GM18502 (cell line): Measurements from ENCODE around the gene PAM.
"Not testable (repeated sequence)": the region's sequence is repeated elsewhere in the genome, so short reads cannot be mapped to it uniquely, and the experiment has no call there.

Source experiments
- ATAC-seq: cut with Tn5 transposase; IDR thresholded peaks from one replicate; pipeline ENCODE4 v1.9.1; 2021; ENCODE audit warnings: mild to moderate bottlenecking; ENCODE audit not compliant: unreplicated experiment, poor library complexity

The PAM gene

DNA sequence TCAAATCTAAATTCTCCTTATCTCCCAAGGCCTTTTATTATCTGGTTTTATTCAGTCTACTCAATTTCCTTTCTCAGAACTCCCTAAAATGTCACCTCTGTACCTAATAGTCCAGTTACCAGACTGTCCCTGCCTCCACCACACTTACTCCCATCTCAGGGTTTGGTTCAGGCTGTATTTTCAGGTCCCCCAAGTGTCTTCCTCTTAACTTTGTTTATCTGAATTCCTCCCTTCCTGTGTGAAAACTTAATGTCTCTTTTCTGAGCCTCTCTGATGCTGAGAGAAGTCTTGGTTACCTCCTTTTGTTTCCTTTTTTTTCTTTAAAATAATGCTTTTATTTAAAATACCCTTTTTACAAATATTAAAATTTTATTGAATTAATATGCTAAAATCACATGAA lies 133.4 kb downstream of the PAM start:
- ATAC-seq, result no peak

DNA sequence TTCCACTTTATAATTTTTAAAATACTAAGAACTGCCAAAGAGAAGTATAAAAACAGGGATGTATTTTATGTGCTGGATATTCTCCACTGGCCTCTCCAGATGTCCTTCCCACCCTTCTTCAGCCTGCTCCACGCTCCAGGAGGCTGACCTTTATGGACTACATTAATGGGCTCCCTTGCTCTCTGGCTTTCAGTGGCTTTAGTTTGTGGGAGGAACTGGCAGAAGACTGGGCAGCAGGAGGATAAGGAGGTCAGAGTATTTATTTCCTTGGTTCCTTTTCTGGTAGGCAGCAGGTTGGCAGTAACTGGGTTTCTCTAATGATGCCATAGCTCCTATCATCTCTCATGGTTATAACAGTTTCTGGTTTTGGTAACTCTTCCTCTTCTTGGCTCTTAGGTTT lies 133.9 kb downstream of the PAM start:
- no peak for ATAC-seq

DNA sequence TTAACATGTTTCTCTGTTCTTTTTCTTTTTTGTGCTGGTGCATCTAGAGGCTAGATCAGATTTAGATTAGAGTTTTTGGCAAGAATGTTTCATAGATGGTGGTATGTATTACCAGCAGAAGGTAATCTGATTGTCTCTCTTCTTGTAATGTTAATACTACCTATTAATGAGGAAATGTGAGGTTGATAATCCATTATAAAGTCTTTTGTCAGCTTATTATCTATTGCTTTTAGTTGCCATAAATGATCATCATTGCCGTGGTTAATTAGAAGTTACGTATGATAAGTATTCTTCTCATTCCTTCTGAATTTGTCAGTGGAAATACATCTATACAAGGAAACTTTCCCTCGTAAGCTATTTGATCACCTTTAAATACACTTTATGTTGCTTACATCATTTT lies 135.0 kb downstream of the PAM start:
- ATAC-seq, result no peak

DNA sequence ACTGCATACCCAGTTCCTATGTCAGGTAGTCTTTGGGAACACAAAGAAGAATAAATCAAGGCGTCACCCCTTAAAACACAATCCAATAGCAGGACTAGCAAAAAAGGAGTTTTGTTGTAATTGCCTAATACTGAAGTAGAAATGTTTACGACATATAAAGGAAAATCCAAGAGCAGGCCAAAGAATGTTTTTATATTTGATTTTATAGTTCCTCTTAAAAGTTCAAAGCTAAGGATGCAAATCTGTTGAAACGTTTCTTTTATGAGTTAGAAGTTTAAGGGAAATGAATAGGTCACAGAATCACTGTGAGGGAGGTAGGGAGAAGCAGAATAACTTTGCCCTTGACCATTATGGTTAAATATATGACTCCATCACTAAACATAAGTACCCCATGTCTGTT lies 136.1 kb downstream of the PAM start:
- no peak for ATAC-seq

DNA sequence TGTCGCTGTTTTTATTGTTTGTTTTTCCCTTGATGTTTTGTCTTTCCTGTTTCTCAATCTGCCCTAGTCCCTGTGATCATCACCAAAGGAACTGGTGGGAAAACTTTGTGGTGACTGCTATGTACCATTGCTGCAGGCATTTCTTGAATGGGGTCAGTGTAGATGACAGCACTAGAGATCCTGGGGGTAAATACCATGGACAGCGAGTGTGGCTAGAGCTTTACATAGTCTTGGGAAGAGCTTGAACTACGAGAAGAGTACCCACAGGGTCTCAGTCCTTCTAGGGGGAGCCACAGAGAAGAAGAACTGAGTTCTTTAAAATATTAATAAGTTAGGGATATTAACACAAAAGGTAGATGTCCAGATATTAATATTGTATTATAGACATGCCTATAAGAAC lies 138.8 kb downstream of the PAM start:
- no peak for ATAC-seq

DNA sequence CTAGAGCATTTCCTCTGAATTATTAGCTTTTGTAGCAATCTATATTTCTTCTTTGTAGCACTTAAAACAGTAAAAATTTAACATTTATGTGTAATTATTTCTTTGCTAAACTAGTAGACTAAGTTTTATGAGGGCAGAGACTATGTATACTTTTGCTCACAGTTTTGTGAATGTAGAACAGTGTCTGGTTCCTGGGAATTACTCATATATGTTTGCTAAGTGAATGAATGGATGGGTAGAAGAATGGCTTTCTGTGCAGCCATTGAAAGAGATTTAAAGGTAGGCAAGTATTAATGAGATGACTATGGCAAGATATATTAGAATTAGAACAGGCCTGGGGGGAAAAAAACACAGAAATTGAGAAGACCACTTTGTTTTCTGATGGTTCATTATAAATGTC lies 140.1 kb downstream of the PAM start:
- ATAC-seq, result no peak

DNA sequence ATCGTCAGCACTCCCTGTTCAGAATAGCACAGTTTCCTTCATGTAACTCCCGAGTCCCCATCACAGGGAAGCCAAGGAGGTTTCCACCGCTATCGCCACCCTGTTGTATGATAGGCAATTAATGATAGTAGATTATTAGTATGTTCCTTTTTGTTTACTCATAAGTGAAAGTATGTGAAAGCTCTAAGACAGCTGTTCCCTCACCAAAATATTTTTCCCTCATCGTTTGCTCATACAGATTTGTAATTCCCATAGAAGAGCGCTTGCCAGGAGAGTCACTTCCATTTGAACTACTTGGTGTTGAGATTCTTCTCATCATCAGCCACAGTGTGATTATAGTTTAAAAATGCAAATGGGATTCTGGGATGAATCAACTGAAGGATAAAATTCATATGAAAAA lies 140.9 kb downstream of the PAM start:
- no peak for ATAC-seq

DNA sequence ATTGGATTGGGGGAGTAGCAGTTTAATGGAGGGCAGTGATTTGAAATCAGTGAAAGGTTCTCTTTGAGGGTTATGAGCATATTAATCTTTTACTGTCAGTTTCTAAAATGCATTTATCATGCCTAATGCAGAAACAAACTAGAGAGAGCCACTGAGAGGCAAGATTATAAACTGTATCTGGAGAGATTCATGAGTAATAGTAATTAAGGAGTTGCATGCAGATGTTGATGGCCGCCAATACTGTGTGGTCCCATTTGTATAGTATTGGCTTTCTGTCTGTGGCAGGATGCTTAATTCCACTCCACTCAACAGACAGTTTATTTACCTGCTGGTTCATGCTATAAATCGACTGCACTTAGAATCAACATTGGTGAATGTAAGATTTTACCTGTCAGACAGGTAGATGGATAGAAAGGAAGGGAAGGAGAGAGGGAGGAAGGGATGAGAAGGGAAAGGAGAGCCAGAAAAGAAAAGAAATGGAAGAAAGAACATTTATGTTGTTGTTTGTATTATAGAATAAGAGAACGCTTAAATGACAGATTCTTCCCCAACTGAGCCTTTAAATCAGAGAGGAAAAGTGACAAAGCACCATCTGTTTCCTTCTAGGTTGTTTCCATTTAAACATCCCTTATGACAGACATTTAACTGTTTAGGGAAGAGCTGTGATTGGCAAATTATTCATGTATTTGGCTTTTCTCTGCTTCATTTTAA lies 146.5 kb downstream of the PAM start:
- no peak for ATAC-seq

DNA sequence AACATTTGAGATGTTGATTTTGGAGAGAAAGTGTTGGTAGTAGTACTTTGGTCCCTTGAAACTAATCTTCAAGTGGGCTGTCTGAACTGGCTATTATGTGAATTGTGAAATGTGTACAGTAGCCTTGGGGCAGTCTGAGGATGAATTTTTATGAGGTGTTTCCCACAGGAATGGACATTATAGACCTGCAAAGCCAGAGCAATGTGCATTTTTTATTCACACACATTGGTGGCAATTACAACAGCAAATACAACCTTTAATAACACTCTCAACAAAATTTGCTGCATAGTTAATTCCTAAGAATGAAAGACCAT lies 147.0 kb downstream of the PAM start:
- ATAC-seq, result no peak

DNA sequence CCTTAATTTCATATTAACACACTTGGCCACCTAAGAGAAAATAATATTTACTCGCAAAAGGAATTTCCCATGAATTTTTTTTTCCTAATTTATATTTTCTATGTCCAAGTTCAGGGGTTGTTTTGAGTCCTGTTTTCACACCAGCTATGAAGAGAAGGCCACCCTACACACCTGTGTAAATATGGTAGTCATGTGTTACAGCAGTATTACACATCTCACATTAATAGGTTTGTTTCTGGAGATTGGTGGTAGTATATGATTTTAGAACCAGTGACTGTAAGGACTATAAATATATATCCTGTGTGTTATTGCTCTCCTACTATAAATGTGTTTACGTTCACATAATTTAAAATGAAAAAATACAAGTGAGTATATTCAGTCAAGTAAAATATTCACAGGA lies 147.5 kb downstream of the PAM start:
- no peak for ATAC-seq

DNA sequence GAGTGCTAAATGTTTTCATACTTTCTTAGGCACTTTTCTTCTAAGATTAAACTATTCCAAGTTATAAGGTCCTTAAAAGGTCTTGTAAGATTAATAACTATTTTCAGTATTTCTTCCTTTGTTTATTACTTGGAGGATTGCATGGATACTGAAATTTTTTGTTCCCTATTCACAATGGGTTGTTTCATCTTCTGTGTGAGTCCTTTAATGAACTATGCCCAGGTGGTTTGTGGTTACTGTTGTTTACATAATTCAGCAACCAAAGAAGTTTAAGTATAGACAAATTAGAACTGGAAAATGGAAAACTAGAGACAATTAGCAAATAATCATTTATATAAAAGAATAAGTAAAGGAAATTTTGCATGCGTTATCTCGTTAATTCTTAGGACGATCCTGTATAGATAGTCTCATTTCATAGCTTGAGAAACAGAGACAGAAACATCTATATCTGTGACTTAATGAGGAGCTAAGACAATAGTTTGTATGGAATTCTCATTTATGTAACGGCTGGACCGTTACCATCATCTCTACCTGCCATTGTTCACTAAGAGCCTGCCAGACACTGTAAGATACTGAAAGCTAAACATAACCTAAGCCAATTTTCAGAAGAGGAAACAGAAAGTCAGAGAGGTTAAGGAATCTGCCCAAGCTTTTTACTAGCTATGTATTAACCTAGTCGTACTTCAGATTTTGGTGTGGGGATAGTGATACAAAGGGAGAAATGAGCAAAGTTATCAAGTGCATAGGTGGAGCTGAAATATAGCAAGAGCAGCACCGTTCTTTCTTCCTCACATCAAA lies 148.2 kb downstream of the PAM start:
- ATAC-seq, result no peak

DNA sequence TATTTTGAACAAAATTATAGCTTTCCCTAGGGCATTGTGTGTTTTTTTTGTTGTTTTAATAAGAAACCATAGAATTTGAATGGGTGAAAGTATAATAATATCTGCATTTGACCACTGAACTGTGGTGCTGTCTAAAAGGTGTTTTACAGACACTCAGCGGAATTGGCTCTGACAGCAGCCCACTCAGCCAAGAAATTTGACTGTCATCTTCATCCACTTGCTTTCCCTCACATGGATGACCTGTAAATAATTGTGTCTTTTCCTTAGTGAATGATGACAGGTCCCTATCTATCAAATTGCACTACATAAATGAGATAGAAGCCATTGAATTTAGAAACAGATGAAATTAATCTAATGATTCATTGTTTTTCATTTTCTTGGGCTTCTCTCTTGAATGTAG lies 150.0 kb downstream of the PAM start:
- ATAC-seq, result no peak

DNA sequence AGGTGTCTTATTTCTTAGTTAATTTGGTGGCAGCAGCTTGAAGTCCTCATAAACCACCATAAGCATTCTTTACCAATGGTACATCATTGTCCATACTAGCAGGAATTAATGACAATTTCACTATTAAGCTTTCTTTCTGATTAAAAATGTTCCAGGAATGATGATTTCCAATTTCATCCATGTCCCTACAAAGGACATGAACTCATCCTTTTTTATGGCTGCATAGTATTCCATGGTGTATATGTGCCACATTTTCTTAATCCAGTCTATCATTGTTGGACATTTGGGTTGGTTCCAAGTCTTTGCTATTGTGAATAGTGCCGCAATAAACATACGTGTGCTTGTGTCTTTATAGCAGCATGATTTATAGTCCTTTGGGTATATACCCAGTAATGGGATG lies 152.0 kb downstream of the PAM start:
- not testable (repeated sequence) for ATAC-seq

DNA sequence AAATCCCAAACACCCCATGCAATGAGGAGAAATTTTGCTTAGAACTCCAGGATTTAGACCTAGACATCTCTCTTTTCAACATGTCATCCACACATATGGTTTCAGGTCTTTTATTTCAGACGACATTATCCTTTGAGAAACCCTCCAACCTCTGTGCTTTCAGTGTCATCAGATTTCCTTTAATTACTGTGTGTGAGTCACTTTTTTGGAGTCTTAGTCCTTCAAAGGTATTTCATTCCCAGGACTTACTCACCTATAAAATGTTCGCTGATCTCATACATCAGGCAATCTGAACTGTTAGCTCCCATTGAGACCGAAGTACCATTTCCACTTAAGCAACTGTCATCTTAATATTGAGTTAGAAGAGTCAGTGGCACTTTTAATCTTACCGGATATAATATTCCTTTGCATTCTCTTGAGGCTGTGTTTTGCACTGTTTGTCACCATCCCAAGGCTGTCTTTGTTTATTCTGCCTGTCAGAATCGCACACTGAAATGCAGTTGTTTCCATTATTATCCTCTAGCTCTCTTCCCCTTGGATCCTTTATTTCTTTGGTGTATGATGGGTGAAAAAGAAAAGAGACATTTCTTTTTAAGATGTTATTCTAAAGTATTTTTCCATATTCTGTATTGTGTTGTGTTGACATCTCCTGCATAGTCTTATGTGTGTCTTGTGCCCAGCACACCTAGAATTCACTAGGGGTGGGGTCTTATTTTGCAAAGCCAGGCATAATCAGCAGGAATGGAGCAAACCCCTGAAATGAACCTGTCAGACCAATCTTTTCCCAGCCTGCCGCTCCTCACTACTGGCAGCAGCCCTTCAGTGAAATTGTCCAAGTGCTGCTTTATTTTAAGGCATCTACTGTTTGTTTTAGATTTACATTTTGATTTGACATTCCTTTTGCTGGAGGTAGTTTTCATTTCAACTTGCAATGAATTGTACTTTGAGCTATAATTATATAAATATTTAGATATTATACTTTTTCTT lies 155.4 kb downstream of the PAM start:
- ATAC-seq, result no peak

DNA sequence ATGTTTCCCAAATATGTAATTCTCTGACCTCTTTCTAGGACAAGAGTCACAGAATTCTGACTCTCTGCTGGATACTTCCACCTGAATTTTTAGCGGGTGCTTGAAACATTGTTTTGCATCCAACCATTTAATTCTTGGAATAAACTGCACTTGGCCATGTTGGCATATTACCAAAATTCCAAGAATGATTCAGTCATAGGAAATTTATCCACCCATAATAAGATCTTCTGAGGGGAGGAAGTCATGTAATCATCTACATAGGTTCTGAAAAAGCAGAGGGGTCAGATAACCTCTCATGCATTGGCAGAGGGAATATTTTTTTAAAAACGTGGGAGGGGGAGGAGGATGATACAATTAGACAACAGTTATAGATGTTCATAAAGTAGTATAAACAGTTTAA lies 156.9 kb downstream of the PAM start:
- ATAC-seq, result no peak

DNA sequence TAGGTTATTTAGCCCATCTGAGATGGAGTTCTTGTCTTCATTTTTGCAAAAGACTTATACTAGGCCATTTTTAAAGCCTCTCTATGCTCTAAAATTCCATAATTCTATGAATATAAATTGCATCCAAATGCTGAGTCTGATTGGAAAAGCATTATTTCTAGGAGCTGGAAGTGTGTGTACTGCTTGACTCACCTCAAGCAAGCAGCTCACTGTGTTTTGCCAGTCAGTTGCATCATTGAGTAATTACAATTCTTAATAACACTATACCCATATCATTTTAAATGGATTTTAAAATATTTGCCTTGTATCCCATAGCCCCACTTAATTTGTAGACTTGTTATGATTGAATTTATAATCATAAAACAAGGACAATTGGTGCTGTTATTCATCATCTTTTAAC lies 161.0 kb downstream of the PAM start:
- no peak for ATAC-seq

DNA sequence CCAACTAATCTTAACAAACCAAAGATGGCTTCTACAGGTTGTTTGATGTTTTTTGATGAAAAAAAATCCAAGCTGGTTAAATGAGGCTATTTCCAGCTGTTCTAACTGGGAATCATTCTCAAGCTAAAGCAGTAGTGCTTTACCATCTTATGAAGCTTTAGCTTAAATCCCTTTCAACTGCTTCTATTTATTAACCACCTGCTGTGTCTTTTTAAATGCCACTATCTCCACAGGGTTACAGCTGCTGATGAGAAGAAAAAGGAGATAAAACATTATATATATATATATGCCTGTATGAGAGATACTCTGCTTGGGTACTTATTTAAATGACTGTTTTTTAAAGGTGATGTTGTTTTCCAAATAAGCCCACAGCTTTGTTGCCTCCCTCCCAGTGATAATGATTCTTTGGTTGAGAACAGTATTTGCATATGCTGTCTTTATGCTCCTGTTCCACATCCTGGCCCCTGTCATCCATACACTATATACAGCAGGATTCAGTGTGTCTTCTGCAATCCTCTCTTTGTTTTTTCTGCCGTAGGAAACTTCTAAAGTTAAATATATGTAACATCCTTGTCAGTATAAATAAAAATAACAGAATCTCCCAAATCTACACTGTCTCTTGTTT lies 164.0 kb downstream of the PAM start:
- ATAC-seq, result no peak

DNA sequence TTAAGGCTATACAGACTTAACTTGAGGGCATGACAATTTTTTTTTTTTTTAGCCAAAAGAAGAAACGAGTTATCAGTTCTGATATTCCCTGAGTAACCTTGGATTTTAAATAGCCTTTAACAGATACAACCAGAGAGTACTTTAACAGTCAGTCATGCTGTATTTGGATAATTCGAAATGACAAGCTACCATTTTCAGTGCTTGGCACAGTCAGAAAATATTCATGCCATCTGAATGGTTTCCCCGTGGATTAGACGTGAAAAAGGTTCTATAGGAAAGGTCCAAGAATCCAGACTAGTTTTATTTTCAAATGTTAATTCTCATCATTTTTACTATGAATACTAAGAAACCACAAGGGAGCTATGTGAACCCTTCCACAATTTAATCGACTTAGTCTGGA lies 165.7 kb downstream of the PAM start:
- ATAC-seq, result no peak

DNA sequence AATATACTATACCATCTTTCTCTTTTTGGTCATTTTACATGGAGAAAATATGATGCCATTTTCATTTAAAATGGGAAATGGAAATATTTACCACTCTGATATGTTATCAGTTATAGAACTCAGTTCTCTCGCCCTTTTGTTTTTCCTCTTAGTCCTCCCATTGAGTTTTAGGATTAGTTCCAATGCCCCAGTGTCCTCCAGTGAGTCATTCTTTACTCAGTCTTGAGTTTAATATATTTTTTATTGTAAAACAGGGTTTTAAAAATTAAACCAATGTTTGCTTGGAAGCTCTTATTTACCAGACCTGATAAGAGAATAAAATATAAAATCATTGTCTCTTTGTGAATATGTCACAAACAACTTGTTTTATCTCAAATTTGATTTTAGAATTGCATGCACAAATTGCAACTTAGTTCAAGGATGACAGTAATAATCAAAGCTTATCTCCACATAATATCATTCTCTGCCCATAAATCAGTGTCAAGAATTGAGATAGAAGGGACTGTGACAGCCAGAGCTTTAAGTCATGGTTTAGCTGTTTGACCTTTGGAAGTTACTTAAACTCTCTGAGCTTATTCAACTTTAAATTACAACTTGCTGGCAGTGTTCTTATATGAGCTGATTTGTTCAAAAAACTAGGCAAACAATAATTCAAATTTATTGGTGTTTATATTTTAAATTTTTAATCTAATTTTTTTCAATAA lies 166.4 kb downstream of the PAM start:
- no peak for ATAC-seq

DNA sequence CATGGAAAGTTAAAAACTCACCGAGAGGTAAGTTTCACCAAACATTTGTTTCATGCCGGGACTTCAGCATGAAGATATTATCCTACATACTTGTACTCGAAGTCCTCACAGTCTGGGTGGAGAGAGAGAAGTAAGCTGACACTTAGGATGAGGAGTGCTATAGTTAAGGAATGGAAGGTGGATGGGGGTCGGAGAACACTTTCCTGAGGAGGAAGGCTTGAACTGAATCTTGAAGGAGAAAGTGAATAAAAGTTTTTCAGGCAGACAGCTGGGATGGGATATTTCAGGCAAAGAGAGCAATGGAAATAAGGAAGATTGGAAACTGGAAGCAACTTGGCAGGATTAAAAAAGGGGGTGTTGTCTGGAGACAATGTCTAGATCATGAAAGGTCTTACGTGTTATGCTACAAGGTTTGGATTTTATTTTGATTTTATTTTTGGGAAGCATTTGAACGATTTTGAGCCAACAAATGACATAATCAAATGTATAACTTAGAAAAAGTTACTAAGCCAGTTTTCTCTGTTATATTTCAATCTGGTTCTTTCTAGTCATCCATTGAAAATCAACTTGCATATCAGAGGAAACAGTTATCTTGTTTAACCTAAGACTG lies 167.1 kb downstream of the PAM start:
- no peak for ATAC-seq
